ENCODE results near the gene ALK.

GRCh38 chr2:29918941-29919340 lies 2.4 kb downstream of the ALK start:
- TF ChIP-seq POLR2A (IDR thresholded peaks at IDR 0.05): no peak
- no peak for TF ChIP-seq CTCF (IDR thresholded peaks at IDR 0.05)
